Activated T-cell treated with anti-CD3 and anti-CD28 coated beads, Interleukin-2, amount 50 U/mL, for 4 hours (primary cell): ENCODE measurements around the gene PTPRK. TPM values are rescaled to one million over a fixed set of nuclear protein-coding genes. Genes with fewer than 3 reads are reported as not detected.

Experiments used
- ATAC-seq, 2 donors: fragments of 200-7000 bp; cut with Tn5 transposase; one replicate each; pipeline ENCODE4 v1.10.0; 2021
- DNase-seq: peaks from one replicate; pipeline ENCODE4 v3.0.0-alpha.2; 2020
- H3K27me3 Mint-ChIP-seq: one replicate; pipeline ENCODE4 v1.8.0; 2021; ENCODE audit warnings: low read depth, mixed read lengths
- H3K36me3 Mint-ChIP-seq: one replicate; pipeline ENCODE4 v1.8.0; 2022; ENCODE audit warnings: mixed read lengths; ENCODE audit not compliant: insufficient read depth
- H3K4me1 Mint-ChIP-seq: one replicate; pipeline ENCODE4 v1.8.0; 2021; ENCODE audit warnings: low read depth, mixed read lengths
- H3K4me3 Mint-ChIP-seq: one replicate; pipeline ENCODE4 v1.8.0; 2021; ENCODE audit warnings: mild to moderate bottlenecking, moderate library complexity, mixed read lengths
- H3K9me3 Mint-ChIP-seq: one replicate; pipeline ENCODE4 v1.8.0; 2021; ENCODE audit warnings: mixed read lengths
- total RNA-seq, 3 donors: library from RNA; stranded (reverse); gene quantifications; one replicate each; pipeline ENCODE4 v1.2.1, GENCODE V29; 2021

PTPRK gene
- 10 to 100 TPM in 2 of 3 donors, 1 to 10 TPM in 1; 5.6 to 17.5 (median 11.6) TPM for total RNA-seq

GRCh38 chr6:128520436-128521281, at the start of gene PTPRK:
PTPRK (minus strand) TSS chr6:128520599; CDS start chr6:128520358, 241 bp downstream.
- Mint-ChIP-seq H3K36me3 (no peaks in the 10 kb centered on the region), H3K4me1 (peaks cover 17% of the 10 kb centered on the region), H3K4me3 (peak within 1 kb of the TSS; percentile 91), H3K27me3 (peaks cover 65% of the 10 kb centered on the region), H3K9me3 (no peaks in the 10 kb centered on the region)
- peak; percentile 86 for DNase-seq
- ATAC-seq: peak; percentile 90 to 92

DNA sequence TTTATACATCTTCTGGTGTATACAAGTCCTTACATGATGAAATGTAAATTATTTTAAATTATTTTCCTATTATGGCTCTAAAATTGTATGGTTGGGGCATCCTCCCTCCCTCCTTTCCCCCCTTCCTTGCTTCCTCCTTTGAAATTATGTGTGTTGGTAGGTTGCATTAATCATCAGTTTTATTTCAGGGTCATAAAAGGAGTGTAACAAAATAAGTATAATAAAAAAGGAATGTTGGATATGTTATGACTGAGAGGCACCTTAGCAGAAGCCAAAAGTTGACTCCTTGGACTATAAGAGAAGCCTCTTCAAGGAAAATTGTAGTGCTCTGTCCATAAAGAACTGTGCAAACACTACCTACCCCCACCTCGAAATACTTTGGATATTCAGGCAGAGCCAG, 46.6 kb upstream of the PTPRK start:
- DNase-seq: no peak
- Mint-ChIP-seq H3K4me1 (no peaks in the 10 kb centered on the region), H3K4me3 (no peak overlapping the region)

GRCh38 chr6:128560966-128561365, 40.6 kb upstream of the PTPRK start:
- DNase-seq: no peak
- H3K27me3 Mint-ChIP-seq: peaks cover 6% of the 10 kb centered on the region
- H3K4me1 Mint-ChIP-seq: no peaks in the 10 kb centered on the region
- no peak overlapping the region for H3K4me3 Mint-ChIP-seq
- H3K9me3 Mint-ChIP-seq: no peaks in the 10 kb centered on the region
- no peak for ATAC-seq
- no peaks in the 10 kb centered on the region for H3K36me3 Mint-ChIP-seq

More for the DNA sequence above, 46.6 kb upstream of the PTPRK start:
- H3K27me3 Mint-ChIP-seq: no peaks in the 10 kb centered on the region
- H3K9me3 Mint-ChIP-seq: no peaks in the 10 kb centered on the region
- no peaks in the 10 kb centered on the region for H3K36me3 Mint-ChIP-seq
- no peak for ATAC-seq

- H3K9me3 Mint-ChIP-seq: no peaks in the 10 kb centered on the region
- DNase-seq (no peak), ATAC-seq (no peak)
- H3K4me3 Mint-ChIP-seq: no peak overlapping the region
- peaks cover 11% of the 10 kb centered on the region for H3K27me3 Mint-ChIP-seq
- H3K4me1 Mint-ChIP-seq: no peaks in the 10 kb centered on the region
- H3K36me3 Mint-ChIP-seq: no peaks in the 10 kb centered on the region
These were observed 38.5 kb upstream of the PTPRK start for GRCh38 chr6:128558924-128559323.

GRCh38 chr6:128558021-128558420, 37.6 kb upstream of the PTPRK start:
- Mint-ChIP-seq H3K4me3 (no peak overlapping the region), H3K4me1 (no peaks in the 10 kb centered on the region), H3K27me3 (peaks cover 11% of the 10 kb centered on the region), H3K36me3 (no peaks in the 10 kb centered on the region), H3K9me3 (no peaks in the 10 kb centered on the region)
- ATAC-seq (no peak), DNase-seq (no peak)

GRCh38 chr6:128557081-128557480, 36.7 kb upstream of the PTPRK start:
- no peak for ATAC-seq
- Mint-ChIP-seq H3K4me1 (no peaks in the 10 kb centered on the region), H3K9me3 (no peaks in the 10 kb centered on the region), H3K27me3 (peaks cover 11% of the 10 kb centered on the region), H3K36me3 (no peaks in the 10 kb centered on the region), H3K4me3 (no peak overlapping the region)
- DNase-seq: no peak

DNA sequence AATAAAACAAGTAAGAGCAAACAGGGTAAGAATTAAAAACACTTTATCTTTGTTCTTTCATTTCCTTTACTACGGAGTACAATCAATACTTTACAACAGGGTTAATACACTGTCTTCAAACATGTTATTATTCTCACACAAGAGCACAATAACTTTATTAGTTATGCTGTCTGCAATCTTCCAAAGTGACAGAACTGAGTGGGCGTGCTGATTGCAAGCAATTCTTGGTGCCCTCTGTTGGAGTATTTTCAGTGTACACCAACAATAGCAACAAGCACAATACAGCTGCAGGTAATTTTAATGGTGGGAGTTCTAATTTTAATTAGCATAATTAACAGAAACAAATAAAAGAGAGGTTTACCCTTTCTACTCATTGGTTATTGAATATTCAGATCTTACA, 33.9 kb upstream of the PTPRK start:
- no peak for DNase-seq
- Mint-ChIP-seq H3K36me3 (no peaks in the 10 kb centered on the region), H3K4me1 (no peaks in the 10 kb centered on the region), H3K4me3 (no peak overlapping the region), H3K9me3 (no peaks in the 10 kb centered on the region), H3K27me3 (peaks cover 11% of the 10 kb centered on the region)
- ATAC-seq: no peak

DNA sequence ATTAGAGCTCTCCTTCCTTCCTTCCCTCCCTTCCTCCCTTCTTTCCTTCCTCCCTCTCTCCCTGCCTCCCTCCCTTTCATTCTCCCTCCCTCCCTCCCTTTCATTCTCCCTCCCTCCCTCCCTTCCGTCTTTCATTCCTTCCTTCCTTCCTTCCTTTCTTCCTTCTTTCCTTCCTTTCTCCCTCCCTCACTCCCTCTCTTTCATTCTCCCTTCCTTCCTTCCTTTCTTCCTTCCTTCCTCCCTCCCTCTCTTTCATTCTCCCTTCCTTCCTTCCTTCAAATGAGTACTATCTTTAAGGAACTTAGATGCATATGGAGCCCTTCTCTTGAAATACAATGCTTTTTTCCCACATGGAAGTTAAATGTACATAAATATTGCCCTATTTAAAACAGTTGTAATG, 20.9 kb upstream of the PTPRK start:
- no peak for ATAC-seq
- Mint-ChIP-seq H3K4me3 (no peak overlapping the region), H3K9me3 (peaks cover 6% of the 10 kb centered on the region), H3K27me3 (peaks cover 13% of the 10 kb centered on the region), H3K36me3 (no peaks in the 10 kb centered on the region), H3K4me1 (no peaks in the 10 kb centered on the region)
- no peak for DNase-seq

DNA sequence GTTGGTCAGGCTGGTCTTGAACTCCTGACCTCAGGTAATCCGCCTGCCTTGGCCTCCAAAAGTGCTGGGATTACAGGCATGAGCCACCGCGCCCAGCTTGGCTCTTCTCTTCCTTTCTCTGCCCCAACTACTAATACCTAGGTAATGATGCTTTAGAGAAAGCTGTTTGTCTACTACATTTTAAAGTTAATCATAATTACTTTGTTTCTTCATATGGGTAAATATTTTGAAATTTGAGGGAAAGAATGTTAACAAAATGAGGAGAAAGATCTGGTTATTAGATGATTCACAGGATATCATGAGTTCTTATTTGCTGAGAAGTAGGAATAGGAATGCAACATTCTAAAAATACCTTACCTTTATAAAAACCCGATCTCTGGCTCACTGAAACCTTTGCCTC, 18.4 kb upstream of the PTPRK start:
- no peaks in the 10 kb centered on the region for H3K36me3 Mint-ChIP-seq
- ATAC-seq (no peak), DNase-seq (no peak)
- H3K9me3 Mint-ChIP-seq: no peaks in the 10 kb centered on the region
- peaks cover 23% of the 10 kb centered on the region for H3K27me3 Mint-ChIP-seq
- H3K4me1 Mint-ChIP-seq: no peaks in the 10 kb centered on the region
- H3K4me3 Mint-ChIP-seq: no peak overlapping the region

GRCh38 chr6:128532827-128533226, 12.4 kb upstream of the PTPRK start:
- Mint-ChIP-seq H3K27me3 (peaks cover 34% of the 10 kb centered on the region), H3K36me3 (no peaks in the 10 kb centered on the region), H3K4me1 (no peaks in the 10 kb centered on the region), H3K9me3 (no peaks in the 10 kb centered on the region), H3K4me3 (no peak overlapping the region)
- ATAC-seq (peak in 1 of 2 donors; percentile 69), DNase-seq (no peak)

DNA sequence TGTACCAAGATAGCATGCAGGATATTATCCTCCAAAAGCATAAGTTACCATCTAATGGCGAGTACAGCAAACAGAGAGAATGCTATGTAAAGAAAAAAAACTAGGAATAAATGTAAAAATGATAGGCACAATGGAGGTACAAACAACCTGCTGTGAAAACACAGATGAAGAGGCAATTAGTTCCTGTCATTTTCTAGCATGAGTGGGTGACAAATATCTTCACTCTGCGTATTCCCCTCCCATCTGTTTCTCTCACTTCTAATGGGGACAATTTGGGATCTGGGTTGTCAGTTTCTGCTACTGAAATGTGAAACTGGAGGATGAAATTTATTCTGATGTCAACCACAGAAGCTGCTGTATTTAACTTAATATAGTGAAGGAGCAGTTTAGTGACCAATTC, 11.7 kb upstream of the PTPRK start:
- Mint-ChIP-seq H3K27me3 (peaks cover 33% of the 10 kb centered on the region), H3K9me3 (no peaks in the 10 kb centered on the region), H3K4me3 (no peak overlapping the region), H3K4me1 (no peaks in the 10 kb centered on the region), H3K36me3 (no peaks in the 10 kb centered on the region)
- DNase-seq (no peak), ATAC-seq (no peak)

DNA sequence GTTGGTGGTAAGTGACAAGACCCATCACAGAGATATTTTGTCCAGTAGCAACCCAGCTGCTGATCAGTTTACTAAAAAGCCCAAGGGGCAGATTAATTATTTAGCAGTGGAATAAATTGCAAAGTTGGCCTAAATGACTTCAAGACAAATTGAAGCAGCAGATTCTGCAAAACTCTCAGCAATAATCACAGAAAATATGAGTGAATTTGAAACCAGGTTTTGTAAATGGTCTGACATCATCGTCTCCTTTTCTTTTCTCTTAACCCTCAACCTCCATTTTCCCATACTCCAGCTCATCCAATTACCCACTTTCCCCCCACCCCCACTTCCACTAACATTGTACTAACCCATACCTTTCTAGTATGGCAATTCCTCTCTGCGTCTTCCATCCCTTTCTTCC, 11.3 kb upstream of the PTPRK start:
- no peaks in the 10 kb centered on the region for H3K4me1 Mint-ChIP-seq
- no peak for ATAC-seq
- H3K4me3 Mint-ChIP-seq: no peak overlapping the region

GRCh38 chr6:128528241-128528640, 7.8 kb upstream of the PTPRK start:
- ATAC-seq (no peak), DNase-seq (no peak)
- Mint-ChIP-seq H3K4me3 (no peak overlapping the region), H3K9me3 (no peaks in the 10 kb centered on the region), H3K36me3 (no peaks in the 10 kb centered on the region), H3K27me3 (peaks cover 29% of the 10 kb centered on the region), H3K4me1 (no peaks in the 10 kb centered on the region)

More for the DNA sequence above, 11.3 kb upstream of the PTPRK start:
- DNase-seq: no peak
- Mint-ChIP-seq H3K9me3 (no peaks in the 10 kb centered on the region), H3K27me3 (peaks cover 30% of the 10 kb centered on the region), H3K36me3 (no peaks in the 10 kb centered on the region)

DNA sequence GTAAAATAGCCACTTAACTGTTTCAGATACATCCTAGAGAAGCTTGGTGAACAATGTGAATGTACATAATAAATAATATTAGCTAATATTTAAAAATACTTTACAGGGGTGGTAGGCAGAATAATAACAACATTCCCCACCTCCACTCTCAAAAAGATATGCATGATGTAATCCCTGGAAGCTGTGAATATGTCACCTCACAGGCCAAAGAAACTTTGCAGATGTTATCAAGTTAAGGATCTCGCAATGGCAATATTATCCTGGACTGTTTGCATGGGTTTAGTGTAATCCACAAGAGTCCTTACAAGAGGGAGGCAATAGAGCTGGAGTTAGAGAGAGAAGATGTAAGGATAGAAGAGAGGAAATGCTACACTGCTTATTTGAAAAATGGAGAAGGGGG, 7.0 kb upstream of the PTPRK start:
- Mint-ChIP-seq H3K4me1 (no peaks in the 10 kb centered on the region), H3K9me3 (no peaks in the 10 kb centered on the region), H3K36me3 (no peaks in the 10 kb centered on the region), H3K27me3 (peaks cover 24% of the 10 kb centered on the region), H3K4me3 (no peak overlapping the region)
- no peak for DNase-seq
- ATAC-seq: no peak

- H3K4me3 Mint-ChIP-seq: no peak overlapping the region
- H3K27me3 Mint-ChIP-seq: peaks cover 28% of the 10 kb centered on the region
- H3K9me3 Mint-ChIP-seq: no peaks in the 10 kb centered on the region
These were observed 5.9 kb upstream of the PTPRK start for GRCh38 chr6:128526152-128526914.

More at GRCh38 chr6:128526152-128526914, 5.9 kb upstream of the PTPRK start:
- DNase-seq: no peak
- Mint-ChIP-seq H3K36me3 (no peaks in the 10 kb centered on the region), H3K4me1 (no peaks in the 10 kb centered on the region)
- ATAC-seq: no peak
